HG02610 (cell line): ENCODE data around the gene ITIH5.

Experiments used
- ATAC-seq: cut with Tn5 transposase; IDR thresholded peaks from one replicate; pipeline ENCODE4 v1.9.1; 2021; ENCODE audit warnings: mild to moderate bottlenecking, moderate library complexity; ENCODE audit not compliant: unreplicated experiment

The ITIH5 gene

DNA sequence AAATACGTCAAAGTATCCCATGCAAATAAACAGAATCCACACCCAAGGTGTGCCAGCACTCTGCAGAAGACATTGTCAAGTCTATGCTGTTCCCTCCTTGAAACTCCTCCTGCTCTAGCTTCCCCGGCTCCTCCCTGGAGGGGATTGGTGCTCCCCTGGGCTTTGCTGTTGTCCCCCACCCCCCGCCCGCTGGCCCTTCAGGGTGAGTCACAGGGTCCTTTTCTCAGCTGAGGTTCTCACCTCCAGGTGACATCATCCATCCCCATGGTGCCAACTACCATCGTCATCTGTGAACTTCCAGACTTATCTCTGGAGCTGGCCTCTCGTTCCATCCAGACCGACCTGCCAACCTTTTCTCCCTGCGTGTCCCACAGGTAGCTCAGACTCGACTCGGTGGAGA is 77.0 kb downstream of the ITIH5 start:
- ATAC-seq = no peak

DNA sequence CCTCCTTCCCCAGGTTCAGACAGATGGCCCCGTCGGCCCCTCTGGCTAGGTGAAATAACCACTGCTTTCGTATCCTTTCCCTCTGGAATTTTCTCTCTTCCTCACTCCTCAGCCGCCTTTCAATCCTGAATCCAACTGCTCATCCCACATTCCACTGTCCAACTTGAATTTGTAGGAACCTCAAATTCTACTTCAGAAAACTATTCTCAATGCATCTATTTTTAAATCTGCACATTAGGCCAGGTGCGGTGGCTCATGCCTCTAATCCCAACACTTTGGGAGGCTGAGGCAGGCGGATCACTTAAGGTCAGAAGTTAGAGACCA is 78.9 kb downstream of the ITIH5 start:
- ATAC-seq = no peak

DNA sequence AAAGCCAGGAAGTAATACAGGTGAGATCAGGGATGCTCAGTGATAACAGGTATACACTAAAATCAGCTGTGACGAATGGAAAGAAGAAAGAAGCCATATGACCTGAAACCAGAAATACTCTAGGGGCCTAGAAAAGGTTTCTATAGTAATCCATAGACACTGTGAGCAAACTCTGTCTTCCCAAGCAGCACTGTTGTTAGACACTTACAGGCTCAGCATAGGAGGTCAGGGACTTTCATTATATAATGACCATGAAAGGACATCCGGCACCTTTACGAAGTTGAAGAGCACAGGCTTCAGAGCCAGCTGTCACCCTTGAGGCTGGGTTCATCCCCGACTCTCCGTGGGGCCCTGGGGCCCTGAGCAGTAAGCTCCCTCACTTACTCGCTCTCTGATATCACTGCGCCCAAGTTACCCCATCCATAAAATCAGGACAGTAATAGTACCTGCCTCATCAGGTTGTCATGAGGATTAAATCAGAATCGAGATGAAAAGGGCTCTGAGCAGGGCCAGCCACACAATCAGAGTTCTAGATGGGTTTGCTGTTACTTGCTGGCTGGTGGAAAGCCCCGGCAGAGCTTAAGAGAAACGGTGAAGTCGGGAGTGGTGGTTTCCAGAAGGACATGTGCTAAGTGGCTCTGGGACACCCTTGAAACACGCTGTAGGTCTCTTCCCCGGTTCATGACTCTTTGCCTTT is 79.5 kb downstream of the ITIH5 start:
- ATAC-seq = no peak

DNA sequence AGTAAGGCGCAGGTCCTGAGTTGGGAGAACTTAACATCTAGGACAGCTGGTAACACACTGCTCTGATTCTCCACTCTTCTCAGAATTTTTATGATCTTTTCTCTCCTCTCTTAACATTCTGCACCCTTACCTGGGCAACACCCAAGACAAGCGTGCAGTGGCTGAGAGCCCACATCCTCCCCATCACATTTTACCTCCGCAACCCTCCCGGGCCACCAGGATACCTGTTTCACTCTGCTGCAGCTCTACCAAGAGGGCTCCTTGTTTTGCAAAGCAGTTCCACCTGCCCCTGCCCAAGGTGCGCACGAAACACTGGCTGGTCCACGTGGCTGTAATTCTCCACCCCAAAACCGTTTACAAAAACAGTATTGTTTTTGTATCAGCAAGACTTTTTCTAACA is 81.5 kb downstream of the ITIH5 start:
- no peak for ATAC-seq

DNA sequence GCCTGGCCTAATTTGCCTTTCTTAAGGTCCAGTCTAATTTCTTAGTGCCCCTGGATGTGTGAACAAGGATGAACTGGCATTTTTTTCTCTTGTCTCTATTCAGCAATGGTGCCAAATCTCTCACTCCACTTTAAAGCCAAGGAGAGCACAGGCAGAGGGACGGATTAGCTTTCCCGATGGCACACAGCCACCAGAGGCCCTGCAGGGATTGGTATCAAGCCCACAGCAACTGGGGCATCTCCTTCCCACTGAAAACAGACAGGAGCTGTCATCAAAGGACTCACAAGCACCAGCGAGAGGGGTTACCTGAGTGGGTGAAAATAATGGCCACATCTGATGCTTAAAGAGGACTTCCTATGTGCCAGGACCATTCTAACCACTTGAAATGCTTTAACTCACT is 83.1 kb downstream of the ITIH5 start:
- ATAC-seq = no peak

DNA sequence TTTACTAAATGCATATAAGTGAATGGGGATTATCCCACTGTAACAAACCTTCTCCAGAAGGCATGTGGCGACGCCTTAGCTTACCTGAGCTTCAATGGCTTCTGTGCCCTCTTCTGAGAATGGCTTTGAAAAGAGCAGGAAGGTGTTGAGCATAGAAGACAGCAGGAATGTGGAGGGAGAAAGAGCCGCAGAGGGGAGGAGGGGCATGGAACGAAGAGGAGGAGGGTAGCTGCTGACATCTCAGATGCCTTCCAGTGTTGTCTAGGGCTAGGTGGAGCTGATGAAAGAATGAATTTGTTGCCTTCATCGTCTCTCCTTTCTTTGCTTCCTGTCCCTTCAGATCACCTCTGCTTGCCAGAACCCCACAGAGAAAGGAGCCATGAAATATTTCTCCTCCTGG is 86.2 kb downstream of the ITIH5 start:
- ATAC-seq = no peak

DNA sequence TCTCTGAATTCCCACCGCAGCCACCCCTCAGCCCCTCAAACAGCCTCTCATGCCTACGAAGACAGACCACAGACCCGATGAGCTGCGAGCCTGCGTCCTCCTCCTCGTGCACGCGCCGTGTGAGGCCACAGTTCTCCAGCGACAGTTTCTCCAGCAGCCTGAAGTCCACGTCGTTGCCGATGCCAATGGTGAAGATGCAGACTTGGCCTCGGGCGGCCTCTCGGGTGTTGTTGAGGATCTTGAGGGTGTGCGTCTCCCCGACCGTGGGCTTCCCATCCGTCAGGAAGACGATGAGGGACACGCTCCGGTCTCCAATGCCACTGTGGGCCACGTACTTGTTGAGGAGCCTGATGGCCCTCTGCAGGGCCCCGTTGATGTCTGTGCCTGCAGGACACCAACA is 87.1 kb downstream of the ITIH5 start:
- no peak for ATAC-seq

DNA sequence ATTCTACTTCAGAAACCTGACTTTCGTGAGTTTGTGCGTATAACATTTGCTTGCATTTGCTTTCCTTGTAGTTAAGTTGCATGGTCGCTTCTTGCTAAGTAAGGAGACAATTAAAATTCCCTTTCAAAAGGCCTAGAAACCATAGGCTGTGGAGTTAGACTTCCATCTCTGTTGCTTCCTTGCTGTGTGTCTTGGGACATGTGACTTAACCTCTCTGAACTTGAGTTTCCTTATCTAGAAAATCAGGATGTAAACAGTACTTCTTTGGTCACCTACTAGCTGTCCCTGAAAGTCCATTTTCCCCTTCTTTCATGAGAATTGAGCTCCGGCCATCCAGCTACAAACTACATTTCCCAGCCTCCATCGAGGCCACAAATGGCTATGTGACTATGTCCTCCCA is 89.2 kb downstream of the ITIH5 start:
- ATAC-seq = no peak

DNA sequence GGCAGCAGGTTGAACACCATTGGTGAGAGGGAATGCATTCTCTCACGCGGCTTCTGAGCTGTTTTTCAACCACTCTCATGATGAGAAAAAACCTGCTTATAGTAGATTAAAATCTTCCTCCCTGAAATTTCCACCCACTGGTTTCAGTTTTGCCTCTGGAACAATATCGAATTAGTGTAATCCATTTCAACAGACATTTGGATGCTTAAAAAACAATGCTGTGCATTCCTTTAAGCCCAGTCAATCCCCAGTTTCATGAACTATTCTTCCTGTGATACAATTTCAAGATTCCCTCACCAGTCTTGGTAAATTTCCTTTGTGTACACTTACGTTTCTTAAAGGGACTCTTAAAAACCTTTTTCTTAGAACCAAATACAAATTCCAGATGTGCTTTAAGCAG is 89.6 kb downstream of the ITIH5 start:
- ATAC-seq = no peak

DNA sequence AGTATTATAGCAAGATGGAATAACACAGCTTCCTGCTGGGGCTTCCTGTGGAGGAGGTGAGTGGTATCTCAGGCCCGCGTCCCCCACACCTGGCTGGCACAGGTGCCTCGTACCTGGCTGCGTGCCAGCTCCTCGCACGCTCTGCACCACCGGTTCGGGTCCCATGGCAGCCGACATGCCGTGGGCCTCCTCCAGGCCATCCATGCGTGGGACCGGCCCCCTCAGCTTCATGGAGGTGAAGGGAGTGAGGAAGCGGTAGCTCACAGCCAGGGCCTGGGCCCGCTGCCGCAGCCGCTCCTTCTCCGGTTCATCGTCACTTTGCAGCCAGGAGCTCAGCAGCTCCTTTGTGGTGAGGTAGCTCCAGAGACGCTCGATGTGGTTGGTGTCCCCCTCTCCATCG is 90.4 kb downstream of the ITIH5 start:
- no peak for ATAC-seq

DNA sequence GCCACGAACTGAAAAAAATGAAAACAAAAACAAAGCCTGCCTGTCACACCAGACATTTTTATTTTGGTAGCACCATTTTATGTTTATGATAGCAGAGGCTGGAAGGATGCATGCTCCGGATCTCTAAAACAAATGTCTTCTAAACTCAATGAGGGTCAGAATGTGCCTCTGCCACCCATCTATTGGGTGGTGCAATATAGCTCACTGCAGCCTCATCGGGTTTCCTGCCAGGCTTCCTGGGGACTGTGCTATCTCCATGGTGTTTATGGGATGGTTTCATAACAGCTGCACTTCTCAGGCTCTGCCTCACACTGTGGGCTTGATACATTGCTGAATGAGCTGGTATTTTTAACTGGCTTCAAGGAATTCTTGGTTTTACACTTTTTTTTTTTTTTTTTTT is 94.4 kb downstream of the ITIH5 start:
- ATAC-seq = no peak

DNA sequence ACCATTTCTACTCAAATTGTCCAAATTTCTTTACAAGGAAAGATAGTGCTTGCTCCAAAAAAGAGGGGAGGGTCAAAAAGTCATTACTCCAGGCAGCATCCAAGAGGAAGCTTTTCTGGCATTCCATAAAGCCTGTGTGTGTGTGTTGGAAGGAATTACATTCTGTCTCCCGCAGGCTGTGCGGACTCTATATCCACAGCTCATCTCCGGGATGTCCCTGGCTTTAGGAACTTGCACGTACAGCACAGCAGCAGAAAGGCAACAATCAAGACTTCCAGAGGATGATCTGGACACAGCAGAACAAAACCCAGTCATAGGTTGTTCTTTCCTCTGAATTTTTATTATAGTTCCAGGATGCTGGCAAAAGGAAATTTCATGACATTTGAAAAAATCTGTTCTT is 94.8 kb downstream of the ITIH5 start:
- no peak for ATAC-seq

DNA sequence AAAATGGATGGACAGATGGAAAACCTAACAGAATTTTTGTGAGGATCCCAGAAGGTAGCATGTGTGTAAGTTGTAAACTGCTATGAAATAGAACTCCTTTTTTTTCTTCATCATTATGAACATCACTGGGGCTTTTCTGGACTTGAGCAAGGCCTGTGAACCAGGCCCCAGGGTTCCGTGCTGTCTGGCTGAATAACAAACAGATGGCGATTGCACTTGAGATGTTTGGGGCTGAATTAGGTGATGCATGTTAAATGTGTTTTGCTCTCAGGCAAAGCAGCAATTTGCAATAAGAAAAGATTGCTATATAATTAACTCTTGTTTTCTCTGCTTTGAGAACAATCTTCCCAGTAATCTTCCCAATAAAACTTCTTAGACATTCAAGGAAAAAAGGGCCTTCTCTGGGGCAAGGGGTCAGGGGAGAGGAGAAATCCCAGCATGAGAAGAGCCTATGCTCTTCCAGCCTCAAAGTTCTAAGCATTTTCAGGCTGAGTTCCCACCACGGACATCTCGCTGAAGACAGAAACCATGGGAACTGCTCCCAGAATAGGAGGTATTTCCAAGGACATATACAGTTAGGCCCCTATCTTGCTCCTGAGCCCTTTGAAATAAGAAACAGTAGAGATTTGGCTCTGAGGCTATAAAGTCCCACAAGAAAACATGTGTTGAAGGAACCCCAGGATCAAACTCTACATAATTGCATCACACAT is 98.7 kb downstream of the ITIH5 start:
- no peak for ATAC-seq

DNA sequence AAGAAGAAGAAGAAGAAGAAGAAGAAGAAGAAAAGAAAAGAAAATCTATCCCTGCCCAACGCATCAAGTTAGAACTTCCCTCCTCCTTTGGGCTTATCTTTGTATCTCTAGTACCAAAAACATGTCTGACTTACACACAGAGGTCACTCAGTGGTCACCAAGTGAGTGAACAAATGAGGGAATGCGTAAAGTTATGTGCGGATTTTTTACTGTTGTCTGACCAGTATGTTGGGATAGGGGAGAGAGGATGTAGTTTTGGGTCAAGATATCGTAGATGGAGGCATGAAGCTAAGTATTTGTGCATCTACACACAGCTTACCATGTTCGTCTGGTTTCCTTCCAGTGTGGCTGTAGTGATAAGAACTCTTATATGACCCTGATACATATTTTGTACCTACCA is 99.9 kb downstream of the ITIH5 start:
- no peak for ATAC-seq

DNA sequence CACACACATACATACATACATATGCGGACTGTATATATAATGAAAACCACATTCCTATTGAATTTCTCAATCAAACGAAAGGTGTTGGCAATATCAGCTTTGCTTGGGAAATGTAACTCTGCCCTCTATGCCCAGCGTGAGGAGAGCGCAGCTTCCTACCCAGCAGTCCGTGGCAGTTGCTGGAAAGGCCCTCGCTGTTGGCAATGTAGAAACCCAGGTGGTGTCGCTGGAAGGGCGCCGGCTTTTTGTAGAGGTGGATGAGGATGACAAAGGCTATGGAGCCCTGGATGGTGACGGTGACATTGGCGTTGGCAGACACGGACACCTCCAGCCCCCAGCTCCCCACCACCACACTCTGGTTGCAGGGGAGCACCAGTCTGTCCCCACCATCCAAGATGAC is 100.9 kb downstream of the ITIH5 start:
- no peak for ATAC-seq

DNA sequence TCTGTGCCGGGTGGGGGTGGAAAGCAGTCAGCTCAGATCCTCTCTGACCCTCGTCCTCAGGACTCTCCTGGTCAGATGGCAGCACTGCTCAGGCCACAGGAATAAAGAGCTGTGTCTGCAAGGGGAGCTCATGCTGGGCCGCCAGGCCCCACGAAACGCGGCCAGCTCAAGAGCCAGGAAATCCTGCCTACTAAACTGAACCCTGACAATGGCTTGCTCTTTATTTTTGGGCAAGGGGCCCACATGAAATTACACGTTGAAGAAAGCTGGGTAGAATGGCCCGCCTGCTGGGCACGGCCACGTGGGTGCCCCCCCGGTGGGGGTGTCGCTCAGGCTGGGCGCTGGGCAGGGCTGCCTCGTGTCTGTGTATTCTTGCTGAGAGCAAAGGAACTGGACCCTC is 103.0 kb downstream of the ITIH5 start:
- ATAC-seq = no peak

DNA sequence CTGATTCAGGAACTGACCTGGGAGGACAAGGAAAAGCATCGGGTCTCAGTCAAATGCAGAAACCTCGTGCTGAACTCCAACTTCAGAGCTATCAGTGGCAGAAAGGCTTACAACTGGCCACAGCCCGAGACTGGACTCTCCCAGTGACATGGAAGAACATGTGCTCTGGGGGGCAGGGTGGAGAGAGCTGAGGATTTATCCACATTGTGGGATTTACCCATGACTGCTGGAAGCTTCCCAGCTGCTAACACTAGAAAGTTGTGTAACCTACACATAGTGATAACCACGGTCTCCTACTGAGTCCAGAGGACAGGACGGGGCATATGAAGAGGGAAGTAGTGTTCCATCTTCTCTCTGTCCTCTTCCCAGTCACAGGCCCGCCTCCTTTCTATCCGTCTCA is 103.4 kb downstream of the ITIH5 start:
- ATAC-seq = no peak

DNA sequence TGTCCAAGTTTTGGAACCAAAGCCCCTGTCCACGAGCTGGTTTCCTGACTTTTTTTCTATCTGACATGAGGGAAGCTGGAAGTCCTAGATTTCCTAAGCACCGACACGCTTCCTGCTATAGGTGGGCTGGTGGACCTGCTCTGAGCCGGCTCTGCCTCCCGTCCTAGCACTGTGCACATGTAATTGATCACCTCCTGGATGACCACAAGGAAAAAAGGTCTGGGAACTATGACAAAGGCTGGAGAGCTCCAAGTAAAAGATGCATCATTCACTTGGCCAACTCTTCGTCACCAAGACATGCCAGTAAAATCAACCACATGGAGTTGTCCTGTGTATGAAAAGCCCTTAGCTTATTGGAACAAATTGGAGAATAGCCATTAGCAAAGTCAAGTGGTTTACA is 104.8 kb downstream of the ITIH5 start:
- no peak for ATAC-seq

DNA sequence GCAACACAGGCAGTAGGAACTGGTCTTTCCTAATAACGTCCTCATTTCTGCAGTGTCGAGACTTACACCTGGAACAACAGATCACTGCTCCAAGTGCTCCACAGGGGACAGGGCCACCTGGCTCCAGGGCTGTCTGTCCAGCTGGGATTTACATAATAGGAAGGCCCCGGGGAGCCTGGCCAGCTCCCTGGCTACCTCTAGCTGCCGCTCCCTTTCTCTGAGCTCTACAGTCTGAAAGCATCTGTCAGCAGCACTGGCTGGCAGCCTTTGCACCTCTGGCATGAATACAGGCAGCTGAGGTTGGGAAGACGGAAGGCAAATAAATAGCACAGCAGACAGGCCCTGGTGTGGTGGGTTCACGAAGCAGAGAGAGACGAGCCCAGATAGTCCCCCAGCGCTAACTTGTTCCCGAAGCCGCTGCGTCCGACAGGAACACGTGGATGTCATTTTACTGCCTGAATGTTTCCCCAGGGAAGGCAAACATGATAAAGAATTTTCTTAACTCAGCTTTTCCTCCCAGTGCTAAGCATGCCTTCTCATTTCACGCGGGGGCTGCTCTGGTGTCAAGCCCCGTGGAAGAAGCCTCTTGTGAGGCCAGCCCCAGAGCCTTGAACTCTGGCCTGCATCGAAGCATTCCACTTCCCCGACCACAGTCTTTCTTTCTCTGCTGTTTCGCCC is 105.4 kb downstream of the ITIH5 start:
- ATAC-seq = no peak

DNA sequence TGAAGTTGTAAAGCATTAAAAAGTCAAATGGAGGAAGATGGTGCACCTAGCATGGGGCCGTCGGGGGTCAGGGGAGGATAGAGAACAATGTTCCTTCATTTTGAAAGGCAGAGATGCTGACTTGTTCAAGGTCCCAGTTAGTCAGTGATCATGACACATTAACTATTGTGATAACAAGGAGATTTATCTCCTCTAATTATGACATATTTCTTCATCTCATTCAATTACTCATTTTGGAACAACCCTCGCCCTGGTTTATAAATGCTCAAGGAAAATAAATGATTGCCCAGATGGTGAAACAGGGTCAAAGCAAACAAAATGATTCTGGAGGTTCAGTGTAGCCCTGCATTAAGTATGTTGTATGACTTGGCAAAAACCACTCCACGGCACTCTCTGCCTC is 106.2 kb downstream of the ITIH5 start:
- no peak for ATAC-seq

DNA sequence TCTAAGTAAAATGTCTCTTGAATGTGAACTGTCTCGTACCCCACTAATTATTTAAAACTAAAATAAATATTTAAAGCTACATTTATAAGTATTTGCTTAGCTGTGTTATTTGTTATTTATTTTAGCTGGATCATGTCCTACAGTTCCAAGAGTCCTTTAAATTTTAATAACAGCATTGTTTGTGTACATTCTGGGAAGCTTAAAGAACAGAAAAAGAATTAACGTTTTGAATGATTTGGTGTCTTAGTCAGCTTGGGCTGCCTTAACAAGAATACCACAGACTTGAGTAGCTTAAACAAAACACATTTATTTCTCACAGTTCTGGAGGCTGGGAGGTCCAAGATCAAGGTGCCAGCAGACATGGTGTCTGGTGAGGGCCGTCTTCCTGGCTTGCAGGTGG is 107.4 kb downstream of the ITIH5 start:
- ATAC-seq = no peak

DNA sequence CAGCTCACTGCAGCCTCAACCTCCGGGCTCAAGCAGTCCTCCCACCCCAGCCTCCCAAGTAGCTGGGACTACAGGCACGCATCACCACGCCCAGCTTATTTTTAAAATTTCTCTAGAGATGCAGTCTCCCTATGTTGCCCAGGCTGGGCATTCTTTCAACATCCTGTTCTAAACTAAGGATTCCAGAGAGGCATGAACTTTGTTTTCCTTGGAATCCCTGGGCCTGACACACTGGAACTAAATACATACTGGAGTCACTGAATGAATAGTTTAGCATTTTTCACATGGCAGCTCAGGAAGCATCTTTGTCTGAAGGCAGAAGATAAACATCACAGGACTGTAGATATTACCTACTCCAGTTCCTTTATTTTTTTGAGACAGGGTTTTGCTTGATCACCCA is 108.7 kb downstream of the ITIH5 start:
- no peak for ATAC-seq

DNA sequence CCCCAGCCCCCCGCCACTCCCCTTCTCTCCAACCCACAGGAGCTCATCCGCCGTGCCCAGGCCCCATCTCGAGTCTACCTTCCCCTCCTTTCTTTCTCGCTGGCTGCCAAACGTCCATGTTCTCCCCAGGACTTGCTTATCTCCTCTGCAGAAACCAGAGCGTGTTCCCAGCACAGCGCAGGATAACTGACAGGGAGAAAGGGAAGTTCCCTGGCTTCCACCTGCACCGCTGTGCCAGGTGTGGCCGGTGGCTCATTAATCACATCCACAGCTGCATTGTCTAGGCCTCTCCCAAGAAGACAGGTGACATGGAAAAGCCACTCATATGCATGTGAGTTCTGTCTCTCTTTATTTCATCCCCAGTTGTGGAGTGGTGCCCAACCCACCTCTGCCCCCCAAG is 113.2 kb downstream of the ITIH5 start:
- ATAC-seq = no peak
